Neural cell (in vitro differentiated cells): ENCODE results near the gene PRKCE.

Experiments used
- CTCF ChIP-seq: fragments of 450-650 bp; IDR thresholded peaks from 2 replicates; pipeline ENCODE4 v1.5.1; 2014; ENCODE audit warnings: antibody characterized with exemption, mild to moderate bottlenecking, moderate library complexity; ENCODE audit not compliant: poor library complexity, severe bottlenecking
- EP300 ChIP-seq: fragments of 450-650 bp; conservative IDR thresholded peaks from 2 replicates; pipeline ENCODE4 v1.6.1; 2014; ENCODE audit warnings: antibody characterized with exemption, mild to moderate bottlenecking, moderate library complexity; ENCODE audit not compliant: poor library complexity, severe bottlenecking
- EZH2 ChIP-seq: fragments of 200-600, 300-800 bp; shearing (Covaris generic), sonication (generic); IDR thresholded peaks from 2 replicates; pipeline ENCODE4 v1.6.1; 2014; ENCODE audit warnings: antibody characterized with exemption, low read length, borderline replicate concordance, mild to moderate bottlenecking; ENCODE audit not compliant: insufficient read depth, poor library complexity, severe bottlenecking
- MXI1 ChIP-seq: fragments of 450-650 bp; conservative IDR thresholded peaks from 2 replicates; pipeline ENCODE4 v1.6.1; 2014; ENCODE audit warnings: antibody characterized with exemption, mild to moderate bottlenecking; ENCODE audit not compliant: poor library complexity, severe bottlenecking
- POLR2AphosphoS5 ChIP-seq: IDR thresholded peaks from 2 replicates; pipeline ENCODE4 v1.6.1; 2012
- RAD21 ChIP-seq: fragments of 450-650 bp; conservative IDR thresholded peaks from 2 replicates; pipeline ENCODE4 v1.6.1; 2014; ENCODE audit warnings: antibody characterized with exemption, mild to moderate bottlenecking, moderate library complexity
- REST ChIP-seq: IDR thresholded peaks from 2 replicates; pipeline ENCODE4 v1.6.1; 2012; ENCODE audit warnings: borderline replicate concordance

- TF ChIP-seq CTCF: no peak
- TF ChIP-seq EZH2: no peak
- no peak for TF ChIP-seq EP300
- TF ChIP-seq POLR2AphosphoS5: no peak
- no peak for TF ChIP-seq MXI1
- no peak for TF ChIP-seq REST
- TF ChIP-seq RAD21: no peak
These were observed 278.4 kb downstream of the PRKCE start for GRCh38 chr2:45929674-45930395.
